ENCODE results near the gene TTF2. TPM values are rescaled to one million over a fixed set of nuclear protein-coding genes. Genes with fewer than 3 reads are reported as not detected.

Gene TTF2
- polyA plus RNA-seq, 4 donors = 1.8 to 18.6 (median 4.9) TPM

- Histone ChIP-seq H3K27me3 (ENCODE audit: control insufficient read depth in 3 of 3, insufficient read depth in 3 of 3, low read length in 3 of 3) (no peaks in the 10 kb centered on the region), H3K4me1 (ENCODE audit: control insufficient read depth in 3 of 3, insufficient read depth in 2 of 3, low read depth in 1 of 3, low read length in 2 of 3) (no peaks in the 10 kb centered on the region), H3K36me3 (ENCODE audit: control insufficient read depth in 3 of 3, insufficient read depth in 2 of 3, low read depth in 1 of 3, low read length in 3 of 3) (peaks cover 0 to 27% (median 5%) of the 10 kb centered on the region in 3 donors), H3K27ac (ENCODE audit: low read depth in 1 of 3, low read length in 2 of 3) (no peak overlapping the region), H3K4me3 (ENCODE audit: low read depth in 1 of 3, low read length in 3 of 3) (no peak overlapping the region), H3K9me3 (ENCODE audit: control insufficient read depth in 2 of 2, insufficient read depth in 1 of 2, low read depth in 1 of 2, low read length in 1 of 2) (peaks cover 0 to 2% of the 10 kb centered on the region in 2 donors)
- WGBS, 3 donors = 96 to 98% (median 97%) methylated on average over 6 of the region's 6 CpGs
- FAIRE-seq (no peak), DNase-seq (no peak)
These were observed 27.6 kb downstream of the TTF2 start for GRCh38 chr1:117087686-117088085.

GRCh38 chr1:117089996-117090395 is 29.9 kb downstream of the TTF2 start:
- H3K36me3 ChIP-seq (ENCODE audit: control insufficient read depth in 3 of 3, insufficient read depth in 2 of 3, low read depth in 1 of 3, low read length in 3 of 3) = peaks cover 0 to 24% (median 0%) of the 10 kb centered on the region in 3 donors
- no peak overlapping the region for H3K27ac ChIP-seq (ENCODE audit: low read depth in 1 of 3, low read length in 2 of 3)
- no peaks in the 10 kb centered on the region for H3K27me3 ChIP-seq (ENCODE audit: control insufficient read depth in 3 of 3, insufficient read depth in 3 of 3, low read length in 3 of 3)
- DNase-seq (no peak), FAIRE-seq (no peak)
- no peak overlapping the region for H3K4me3 ChIP-seq (ENCODE audit: low read depth in 1 of 3, low read length in 3 of 3)
- H3K4me1 ChIP-seq (ENCODE audit: control insufficient read depth in 3 of 3, insufficient read depth in 2 of 3, low read depth in 1 of 3, low read length in 2 of 3) = peaks cover 0 to 6% (median 4%) of the 10 kb centered on the region in 3 donors
- 89 to 94% (median 92%) methylated on average over 2 of the region's 2 CpGs for WGBS, 3 donors
- peaks cover 0 to 6% of the 10 kb centered on the region in 2 donors for H3K9me3 ChIP-seq (ENCODE audit: control insufficient read depth in 2 of 2, insufficient read depth in 1 of 2, low read depth in 1 of 2, low read length in 1 of 2)

GRCh38 chr1:117092594-117092993 is 32.5 kb downstream of the TTF2 start:
- Histone ChIP-seq H3K27me3 (ENCODE audit: control insufficient read depth in 3 of 3, insufficient read depth in 3 of 3, low read length in 3 of 3) (no peaks in the 10 kb centered on the region), H3K27ac (ENCODE audit: low read depth in 1 of 3, low read length in 2 of 3) (peak overlapping the region in 1 of 3 donors; percentile 64), H3K9me3 (ENCODE audit: control insufficient read depth in 2 of 2, insufficient read depth in 1 of 2, low read depth in 1 of 2, low read length in 1 of 2) (peaks cover 0 to 6% of the 10 kb centered on the region in 2 donors), H3K4me1 (ENCODE audit: control insufficient read depth in 3 of 3, insufficient read depth in 2 of 3, low read depth in 1 of 3, low read length in 2 of 3) (peaks cover 0 to 9% (median 4%) of the 10 kb centered on the region in 3 donors), H3K36me3 (ENCODE audit: control insufficient read depth in 3 of 3, insufficient read depth in 2 of 3, low read depth in 1 of 3, low read length in 3 of 3) (peaks cover 0 to 21% (median 0%) of the 10 kb centered on the region in 3 donors), H3K4me3 (ENCODE audit: low read depth in 1 of 3, low read length in 3 of 3) (no peak overlapping the region)
- DNase-seq (no peak), FAIRE-seq (no peak)
- 80 to 95% (median 94%) methylated on average over 5 of the region's 5 CpGs for WGBS, 3 donors

- no peak for FAIRE-seq
- H3K4me1 ChIP-seq (ENCODE audit: control insufficient read depth in 3 of 3, insufficient read depth in 2 of 3, low read depth in 1 of 3, low read length in 2 of 3) = peaks cover 0 to 9% (median 4%) of the 10 kb centered on the region in 3 donors
- 62 to 87% (median 87%) methylated on average over 7 of the region's 7 CpGs for WGBS, 3 donors
- no peak for DNase-seq
- peak overlapping the region in 2 of 3 donors; percentile 19 to 35 for H3K27ac ChIP-seq (ENCODE audit: low read depth in 1 of 3, low read length in 2 of 3)
- H3K27me3 ChIP-seq (ENCODE audit: control insufficient read depth in 3 of 3, insufficient read depth in 3 of 3, low read length in 3 of 3) = no peaks in the 10 kb centered on the region
- H3K9me3 ChIP-seq (ENCODE audit: control insufficient read depth in 2 of 2, insufficient read depth in 1 of 2, low read depth in 1 of 2, low read length in 1 of 2) = peaks cover 0 to 6% of the 10 kb centered on the region in 2 donors
- no peak overlapping the region for H3K4me3 ChIP-seq (ENCODE audit: low read depth in 1 of 3, low read length in 3 of 3)
- H3K36me3 ChIP-seq (ENCODE audit: control insufficient read depth in 3 of 3, insufficient read depth in 2 of 3, low read depth in 1 of 3, low read length in 3 of 3) = peaks cover 2 to 19% (median 2%) of the 10 kb centered on the region in 3 donors
These were observed 33.0 kb downstream of the TTF2 start for GRCh38 chr1:117093091-117093534.

GRCh38 chr1:117093870-117094621 is 33.9 kb downstream of the TTF2 start:
- peaks cover 0 to 6% of the 10 kb centered on the region in 2 donors for H3K9me3 ChIP-seq (ENCODE audit: control insufficient read depth in 2 of 2, insufficient read depth in 1 of 2, low read depth in 1 of 2, low read length in 1 of 2)
- peaks cover 2 to 17% (median 6%) of the 10 kb centered on the region in 3 donors for H3K36me3 ChIP-seq (ENCODE audit: control insufficient read depth in 3 of 3, insufficient read depth in 2 of 3, low read depth in 1 of 3, low read length in 3 of 3)
- H3K27me3 ChIP-seq (ENCODE audit: control insufficient read depth in 3 of 3, insufficient read depth in 3 of 3, low read length in 3 of 3) = no peaks in the 10 kb centered on the region
- H3K4me1 ChIP-seq (ENCODE audit: control insufficient read depth in 3 of 3, insufficient read depth in 2 of 3, low read depth in 1 of 3, low read length in 2 of 3) = peaks cover 0 to 9% (median 4%) of the 10 kb centered on the region in 3 donors
- DNase-seq = peak; percentile 66 to 75
- 53 to 74% (median 54%) methylated on average over 6 of the region's 6 CpGs for WGBS, 3 donors
- H3K4me3 ChIP-seq (ENCODE audit: low read depth in 1 of 3, low read length in 3 of 3) = no peak overlapping the region
- no peak for FAIRE-seq
- H3K27ac ChIP-seq (ENCODE audit: low read depth in 1 of 3, low read length in 2 of 3) = peak overlapping the region in 2 of 3 donors; percentile 45 to 68

- WGBS, 3 donors = 69 to 87% (median 84%) methylated on average over 7 of the region's 7 CpGs
- FAIRE-seq = no peak
These were observed 34.9 kb downstream of the TTF2 start for GRCh38 chr1:117094841-117095604.

GRCh38 chr1:117096951-117097408 is 36.9 kb downstream of the TTF2 start:
- H3K36me3 ChIP-seq (ENCODE audit: control insufficient read depth in 3 of 3, insufficient read depth in 2 of 3, low read depth in 1 of 3, low read length in 3 of 3) = peaks cover 2 to 19% (median 8%) of the 10 kb centered on the region in 3 donors
- peaks cover 0 to 9% (median 4%) of the 10 kb centered on the region in 3 donors for H3K4me1 ChIP-seq (ENCODE audit: control insufficient read depth in 3 of 3, insufficient read depth in 2 of 3, low read depth in 1 of 3, low read length in 2 of 3)
- no peaks in the 10 kb centered on the region for H3K27me3 ChIP-seq (ENCODE audit: control insufficient read depth in 3 of 3, insufficient read depth in 3 of 3, low read length in 3 of 3)
- H3K27ac ChIP-seq (ENCODE audit: low read depth in 1 of 3, low read length in 2 of 3) = peak overlapping the region in 1 of 3 donors; percentile 5
- H3K4me3 ChIP-seq (ENCODE audit: low read depth in 1 of 3, low read length in 3 of 3) = no peak overlapping the region
- no peak for FAIRE-seq
- DNase-seq = peak in 1 of 2 donors; percentile 62
- 27 to 76% (median 36%) methylated on average over 3 of the region's 3 CpGs for WGBS, 3 donors
- H3K9me3 ChIP-seq (ENCODE audit: control insufficient read depth in 2 of 2, insufficient read depth in 1 of 2, low read depth in 1 of 2, low read length in 1 of 2) = peaks cover 0 to 6% of the 10 kb centered on the region in 2 donors

More at GRCh38 chr1:117094841-117095604, 34.9 kb downstream of the TTF2 start:
- peaks cover 0 to 6% of the 10 kb centered on the region in 2 donors for H3K9me3 ChIP-seq (ENCODE audit: control insufficient read depth in 2 of 2, insufficient read depth in 1 of 2, low read depth in 1 of 2, low read length in 1 of 2)
- no peak for DNase-seq
- no peak overlapping the region for H3K27ac ChIP-seq (ENCODE audit: low read depth in 1 of 3, low read length in 2 of 3)
- H3K36me3 ChIP-seq (ENCODE audit: control insufficient read depth in 3 of 3, insufficient read depth in 2 of 3, low read depth in 1 of 3, low read length in 3 of 3) = peaks cover 2 to 14% (median 6%) of the 10 kb centered on the region in 3 donors
- no peak overlapping the region for H3K4me3 ChIP-seq (ENCODE audit: low read depth in 1 of 3, low read length in 3 of 3)
- H3K4me1 ChIP-seq (ENCODE audit: control insufficient read depth in 3 of 3, insufficient read depth in 2 of 3, low read depth in 1 of 3, low read length in 2 of 3) = peaks cover 0 to 9% (median 4%) of the 10 kb centered on the region in 3 donors
- H3K27me3 ChIP-seq (ENCODE audit: control insufficient read depth in 3 of 3, insufficient read depth in 3 of 3, low read length in 3 of 3) = no peaks in the 10 kb centered on the region

- peaks cover 0 to 9% (median 4%) of the 10 kb centered on the region in 3 donors for H3K4me1 ChIP-seq (ENCODE audit: control insufficient read depth in 3 of 3, insufficient read depth in 2 of 3, low read depth in 1 of 3, low read length in 2 of 3)
- FAIRE-seq (no peak), DNase-seq (no peak)
- peak overlapping the region in 1 of 3 donors; percentile 5 for H3K27ac ChIP-seq (ENCODE audit: low read depth in 1 of 3, low read length in 2 of 3)
- H3K36me3 ChIP-seq (ENCODE audit: control insufficient read depth in 3 of 3, insufficient read depth in 2 of 3, low read depth in 1 of 3, low read length in 3 of 3) = peaks cover 4 to 22% (median 8%) of the 10 kb centered on the region in 3 donors
- WGBS, 3 donors = 34 to 71% (median 61%) methylated on average over 4 of the region's 4 CpGs
- no peak overlapping the region for H3K4me3 ChIP-seq (ENCODE audit: low read depth in 1 of 3, low read length in 3 of 3)
- no peaks in the 10 kb centered on the region for H3K27me3 ChIP-seq (ENCODE audit: control insufficient read depth in 3 of 3, insufficient read depth in 3 of 3, low read length in 3 of 3)
- H3K9me3 ChIP-seq (ENCODE audit: control insufficient read depth in 2 of 2, insufficient read depth in 1 of 2, low read depth in 1 of 2, low read length in 1 of 2) = peaks cover 0 to 6% of the 10 kb centered on the region in 2 donors
These were observed 37.3 kb downstream of the TTF2 start for GRCh38 chr1:117097443-117097842.

Data from small intestine (tissue), 7 donors.